SK-N-SH (cell line): Measurements from ENCODE around the gene TEAD4. TPM values are rescaled to one million over a fixed set of nuclear protein-coding genes. Genes with fewer than 3 reads are reported as not detected.

Experiments used
- CTCF ChIA-PET: fragments of 300-600, 350-600 bp; formaldehyde crosslinking; extraction: SDS; loops from one replicate; lab custom pipeline; 2021; lab: Yijun Ruan, JAX
- POLR2A ChIA-PET: fragments of 350-600 bp; sonication (Branson Sonifier 250); formaldehyde crosslinking; extraction: SDS; loops from one replicate; lab custom pipeline; 2020; ENCODE audit warnings: antibody characterized with exemption, inconsistent platforms; lab: Yijun Ruan, JAX
- DNase-seq: peaks from one replicate; pipeline ENCODE4 v3.0.0; 2012
- H2AFZ ChIP-seq: fragments of 200-600 bp; sonication (generic); 2 replicates; pipeline ENCODE4 v1.8.1; 2016; ENCODE audit warnings: antibody characterized with exemption, mild to moderate bottlenecking, low read depth
- H3F3A ChIP-seq: fragments of 200-600 bp; sonication (generic); replicated peaks from 2 replicates; pipeline ENCODE3; 2016; ENCODE audit warnings: antibody characterized with exemption, mild to moderate bottlenecking; ENCODE audit not compliant: insufficient read depth
- H3K27ac ChIP-seq, 2 experiments: fragments of 200-500 bp in 1 of 2; fragments of 200-600 bp in 1 of 2; sonication (Bioruptor generic) in 1 of 2; sonication (generic), shearing (Covaris generic) in 1 of 2; 2 replicates each; pipeline versions ENCODE4 v1.5.1 to v1.6.1; 2014 to 2016; ENCODE audit warnings: low read depth in 2 of 2, inconsistent platforms in 1 of 2, low read length in 1 of 2, mild to moderate bottlenecking in 1 of 2, mixed read lengths in 1 of 2
- H3K27me3 ChIP-seq: fragments of 200-600 bp; sonication (generic), shearing (Covaris generic); 2 replicates; pipeline ENCODE4 v1.6.1; 2016; ENCODE audit warnings: mixed run types; ENCODE audit not compliant: insufficient read depth
- H3K36me3 ChIP-seq, 2 experiments: fragments of 200-500 bp in 1 of 2; fragments of 200-600 bp in 1 of 2; sonication (Bioruptor generic) in 1 of 2; sonication (generic) in 1 of 2; replicated peaks in 1 of 2; 2 replicates each; pipeline versions ENCODE3 to v1.5.1; 2014 to 2016; ENCODE audit warnings: low read length in 1 of 2, mild to moderate bottlenecking in 1 of 2; ENCODE audit not compliant: insufficient read depth in 2 of 2, control insufficient read depth in 1 of 2
- H3K4me1 ChIP-seq, 2 experiments: fragments of 200-500 bp in 1 of 2; fragments of 200-600 bp in 1 of 2; sonication (Bioruptor generic) in 1 of 2; sonication (generic), shearing (Covaris generic) in 1 of 2; 2 replicates each; pipeline versions ENCODE4 v1.5.1 to v1.6.1; 2014 to 2016; ENCODE audit warnings: low read depth in 1 of 2, low read length in 1 of 2, mixed run types in 1 of 2; ENCODE audit not compliant: insufficient read depth in 2 of 2, control insufficient read depth in 1 of 2
- H3K4me2 ChIP-seq: fragments of 200-600 bp; sonication (generic), shearing (Covaris generic); 2 replicates; pipeline ENCODE4 v1.6.1; 2017; ENCODE audit warnings: mixed run types
- H3K4me3 ChIP-seq, 2 experiments: fragments of 200-500 bp in 1 of 2; fragments of 200-600 bp in 1 of 2; sonication (Bioruptor generic) in 1 of 2; sonication (generic), shearing (Covaris generic) in 1 of 2; 2 replicates each; pipeline versions ENCODE4 v1.5.1 to v1.8.1; 2014 to 2016; ENCODE audit warnings: low read depth in 2 of 2, inconsistent platforms in 1 of 2, low read length in 1 of 2, mild to moderate bottlenecking in 1 of 2, mixed read lengths in 1 of 2, moderate library complexity in 1 of 2
- H3K79me2 ChIP-seq: fragments of 200-600 bp; sonication (generic); 2 replicates; pipeline ENCODE4 v1.8.1; 2017; ENCODE audit warnings: mild to moderate bottlenecking; ENCODE audit not compliant: insufficient read depth
- H3K9ac ChIP-seq: fragments of 200-600 bp; sonication (generic); 2 replicates; pipeline ENCODE4 v1.6.1; 2017; ENCODE audit warnings: mixed run types
- H3K9me2 ChIP-seq: fragments of 200-600 bp; sonication (generic); 2 replicates; pipeline ENCODE4 v1.6.1; 2017; ENCODE audit warnings: mixed run types
- H3K9me3 ChIP-seq: fragments of 200-600 bp; sonication (generic); 2 replicates; pipeline ENCODE4 v1.6.1; 2017; ENCODE audit warnings: mixed run types, mild to moderate bottlenecking, moderate library complexity
- H4K20me1 ChIP-seq: fragments of 200-600 bp; sonication (generic); 2 replicates; pipeline ENCODE4 v1.6.1; 2017; ENCODE audit warnings: mild to moderate bottlenecking, mixed run types; ENCODE audit not compliant: insufficient read depth
- ELF1 ChIP-seq: IDR thresholded peaks from 2 replicates; pipeline ENCODE4 v1.4.0; 2012
- EZH2phosphoT487 ChIP-seq: fragments of 200-600 bp; sonication (generic); IDR thresholded peaks from 2 replicates; pipeline ENCODE4 v1.6.1; 2017; ENCODE audit warnings: low read depth, mixed run types, mild to moderate bottlenecking, antibody characterized with exemption, moderate library complexity, borderline replicate concordance
- FOXJ3 ChIP-seq: sonication (generic); formaldehyde crosslinking; IDR thresholded peaks from 2 replicates; pipeline ENCODE4 v1.5.1; 2020; ENCODE audit warnings: mild to moderate bottlenecking, missing genetic modification reagents
- FOXM1 ChIP-seq: IDR thresholded peaks from 2 replicates; pipeline ENCODE4 v1.4.0; 2012; ENCODE audit warnings: low read depth, mild to moderate bottlenecking
- GATA2 ChIP-seq: sonication (generic); formaldehyde crosslinking; IDR thresholded peaks from 2 replicates; pipeline ENCODE4 v1.5.0; 2020; ENCODE audit warnings: mild to moderate bottlenecking, missing genetic modification reagents
- MAX ChIP-seq: IDR thresholded peaks from 2 replicates; pipeline ENCODE4 v1.4.0; 2012; ENCODE audit warnings: low read depth
- MEF2A ChIP-seq: IDR thresholded peaks from 2 replicates; pipeline ENCODE4 v1.4.0; 2012; ENCODE audit warnings: low read depth, borderline replicate concordance
- MXI1 ChIP-seq: IDR thresholded peaks from 2 replicates; pipeline ENCODE4 v1.6.1; 2012; ENCODE audit warnings: mild to moderate bottlenecking, low read depth, low read length, improper control_type of control experiment
- NFIC ChIP-seq: IDR thresholded peaks from 2 replicates; pipeline ENCODE4 v1.4.0; 2012; ENCODE audit warnings: borderline replicate concordance
- NRF1 ChIP-seq: IDR thresholded peaks from 2 replicates; pipeline ENCODE4 v1.6.1; 2012; ENCODE audit warnings: low read depth, mild to moderate bottlenecking, low read length
- PBX3 ChIP-seq: IDR thresholded peaks from 2 replicates; pipeline ENCODE4; 2012
- POLR2AphosphoS5 ChIP-seq: IDR thresholded peaks from 2 replicates; pipeline ENCODE4 v1.6.1; 2012; ENCODE audit warnings: low read depth, low read length
- RAD21 ChIP-seq: IDR thresholded peaks from 2 replicates; pipeline ENCODE4 v1.6.1; 2012; ENCODE audit warnings: mild to moderate bottlenecking, low read length
- RCOR1 ChIP-seq: fragments of 150-350 bp; IDR thresholded peaks from 2 replicates; pipeline ENCODE4 v1.6.1; 2017; ENCODE audit warnings: antibody characterized with exemption, low read length
- RXRA ChIP-seq: IDR thresholded peaks from 2 replicates; pipeline ENCODE4 v1.4.0; 2012; ENCODE audit warnings: low read depth, mild to moderate bottlenecking, borderline replicate concordance
- SIN3A ChIP-seq: IDR thresholded peaks from 2 replicates; pipeline ENCODE4 v1.6.1; 2012; ENCODE audit warnings: low read depth, mild to moderate bottlenecking, low read length, moderate library complexity, borderline replicate concordance
- SMC3 ChIP-seq: IDR thresholded peaks from 2 replicates; pipeline ENCODE4 v1.6.1; 2012; ENCODE audit warnings: low read depth, low read length, improper control_type of control experiment
- TAF1 ChIP-seq: IDR thresholded peaks from 2 replicates; pipeline ENCODE4 v1.6.1; 2012; ENCODE audit warnings: low read depth, mild to moderate bottlenecking, low read length, moderate library complexity, borderline replicate concordance
- USF2 ChIP-seq: fragments of 150-350 bp; IDR thresholded peaks from 2 replicates; pipeline ENCODE4 v1.6.1; 2017; ENCODE audit warnings: antibody characterized with exemption, low read length, low read depth, borderline replicate concordance
- YY1 ChIP-seq: IDR thresholded peaks from 2 replicates; pipeline ENCODE4 v1.4.0; 2012; ENCODE audit warnings: low read depth, mild to moderate bottlenecking
- ZBTB33 ChIP-seq: IDR thresholded peaks from 2 replicates; pipeline ENCODE4 v1.4.0; 2012; ENCODE audit warnings: low read depth, borderline replicate concordance
- whole genome bisulfite sequencing: methylation state at CpG from one replicate; pipeline ENCODE4 v1.1.6; 2017; ENCODE audit warnings: low lambda C conversion rate; 5-methylcytosine and 5-hydroxymethylcytosine counted together
- polyA plus RNA-seq, 3 experiments: library from polyadenylated mRNA; depleted of rRNA; stranded (reverse); fragments of >200 nt; gene quantifications; 2 replicates each; pipeline ENCODE4 v1.2.3, GENCODE V29; 2012

Gene TEAD4
- polyA plus RNA-seq, 1 of the 3 experiments (the other 2 are of a cell fraction): 27.1 TPM

- no peak overlapping the region for H3K27ac ChIP-seq
- no peak for TF ChIP-seq RCOR1
- TF ChIP-seq NFIC: no peak
- no peak for TF ChIP-seq MEF2A
- TF ChIP-seq MAX: no peak
- no peak for TF ChIP-seq ELF1
- no peak for TF ChIP-seq EZH2phosphoT487
- no peak for TF ChIP-seq YY1
- no peak for TF ChIP-seq TAF1
- TF ChIP-seq NRF1: no peak
- TF ChIP-seq USF2: no peak
- no peak for TF ChIP-seq FOXJ3 (CRISPR knock-in tag)
- no peak for TF ChIP-seq MXI1
- no peak for TF ChIP-seq POLR2AphosphoS5
- CTCF ChIA-PET: interaction anchor here (1.0 to 3.5 kb wide), 5 partner anchors 13 to 30 kb away, joined by 4 to 19 read pairs (median 6); no protein-coding TSS in a partner anchor
- H3K4me1 ChIP-seq: peaks cover 0 to 20% of the 10 kb centered on the region in 2 experiments; a peak in 1 of 4 replicates
- no peak overlapping the region for H3K4me3 ChIP-seq
- H4K20me1 ChIP-seq: no peaks in the 10 kb centered on the region
- H3K79me2 ChIP-seq: no peaks in the 10 kb centered on the region
- no peak overlapping the region for H3K4me2 ChIP-seq
- no peaks in the 10 kb centered on the region for H3K9me3 ChIP-seq
- WGBS: 95% methylated on average over 8 of the region's 8 CpGs
- no peaks in the 10 kb centered on the region for H3K27me3 ChIP-seq
- H3K9ac ChIP-seq: no peak overlapping the region
- H3K9me2 ChIP-seq: no peaks in the 10 kb centered on the region
- DNase-seq: no peak
- no peaks in the 10 kb centered on the region for H3K36me3 ChIP-seq
- H2AFZ ChIP-seq: no peak overlapping the region
- no peaks in the 10 kb centered on the region for H3F3A ChIP-seq
- POLR2A ChIA-PET: no interaction called here
These were observed 46.5 kb downstream of the TEAD4 start for GRCh38 chr12:3005736-3006135.

GRCh38 chr12:3009780-3010179 is 50.6 kb downstream of the TEAD4 start:
- TF ChIP-seq MEF2A (no peak), FOXM1 (no peak), NRF1 (no peak), RAD21 (no peak), ZBTB33 (no peak), MXI1 (no peak), NFIC (no peak), EZH2phosphoT487 (no peak), USF2 (no peak), SIN3A (no peak), PBX3 (no peak), TAF1 (no peak), SMC3 (no peak), RXRA (no peak), RCOR1 (no peak), GATA2 (no peak)
- TF ChIP-seq, all 33 proteins: peak for 0
- DNase-seq: no peak
- no peaks in the 10 kb centered on the region for H3K36me3 ChIP-seq
- no peaks in the 10 kb centered on the region for H3K27me3 ChIP-seq
- no peaks in the 10 kb centered on the region for H3K9me2 ChIP-seq
- POLR2A ChIA-PET: no interaction called here
- H3K4me3 ChIP-seq: no peak overlapping the region
- no peak overlapping the region for H3K9ac ChIP-seq
- no peak overlapping the region for H3K27ac ChIP-seq
- no peak overlapping the region for H2AFZ ChIP-seq
- no peaks in the 10 kb centered on the region for H3K79me2 ChIP-seq
- H3K9me3 ChIP-seq: no peaks in the 10 kb centered on the region
- CTCF ChIA-PET: no interaction called here
- 96% methylated on average over 13 of the region's 14 CpGs for WGBS
- no peaks in the 10 kb centered on the region for H4K20me1 ChIP-seq
- H3K4me2 ChIP-seq: no peak overlapping the region
- peaks cover 0 to 5% of the 10 kb centered on the region in 2 experiments; a peak in 1 of 4 replicates for H3K4me1 ChIP-seq
- H3F3A ChIP-seq: no peaks in the 10 kb centered on the region
